PC-9 (cell line): Measurements from ENCODE around the gene CACNA1I. TPM values are rescaled to one million over a fixed set of nuclear protein-coding genes. Genes with fewer than 3 reads are reported as not detected.

Experiments used
- BruUV-seq: library from RNA; stranded (reverse); fragments of 400-500 nt; replicated peaks from 2 replicates; lab custom pipeline; 2021; lab: Mats Ljungman, UMichigan
- CTCF ChIA-PET: fragments of 300-600 bp; sonication (Branson Sonifier 250); formaldehyde crosslinking; loops from one replicate; lab custom pipeline; 2022; ENCODE audit warnings: antibody characterized with exemption; lab: Charles Lee
- POLR2A ChIA-PET: fragments of 300-600 bp; sonication (Branson Sonifier 250); formaldehyde crosslinking; loops from one replicate; lab custom pipeline; 2022; ENCODE audit warnings: antibody characterized with exemption; ENCODE audit not compliant: unreplicated experiment; lab: Charles Lee
- DNase-seq, 2 experiments: peaks; one replicate each; pipeline versions ENCODE4 v3.0.0 to v3.0.0-alpha.2; 2015 to 2022; ENCODE audit warnings: mixed read lengths in 1 of 2
- H2AFZ ChIP-seq: fragments of 200-600 bp; sonication (generic); 2 replicates; pipeline ENCODE4 v1.8.1; 2017; ENCODE audit warnings: antibody characterized with exemption
- H3F3A ChIP-seq: fragments of 200-600 bp; sonication (generic); 2 replicates; pipeline ENCODE4 v1.8.1; 2017; ENCODE audit warnings: antibody characterized with exemption, mild to moderate bottlenecking, low read depth; ENCODE audit not compliant: insufficient read depth
- H3K27ac ChIP-seq: fragments of 200-600 bp; sonication (generic); 2 replicates; pipeline ENCODE4 v1.6.1; 2016; ENCODE audit warnings: mixed run types
- H3K27me3 ChIP-seq: fragments of 200-600 bp; sonication (generic); 2 replicates; pipeline ENCODE4 v1.6.1; 2016; ENCODE audit warnings: low read depth, mixed run types; ENCODE audit not compliant: insufficient read depth
- H3K36me3 ChIP-seq: fragments of 200-600 bp; sonication (generic); 2 replicates; pipeline ENCODE4 v1.6.1; 2016; ENCODE audit warnings: low read depth, mixed run types
- H3K4me1 ChIP-seq: fragments of 200-600 bp; sonication (generic); replicated peaks from 2 replicates; pipeline ENCODE4 v1.6.1; 2016; ENCODE audit warnings: mixed run types; ENCODE audit not compliant: insufficient read depth
- H3K4me2 ChIP-seq: fragments of 200-600 bp; sonication (generic); 2 replicates; pipeline ENCODE4 v1.6.1; 2017; ENCODE audit warnings: mixed run types
- H3K4me3 ChIP-seq: fragments of 200-600 bp; sonication (generic); 2 replicates; pipeline ENCODE4 v1.6.1; 2016; ENCODE audit warnings: mixed run types
- H3K79me2 ChIP-seq: fragments of 200-600 bp; sonication (generic); 2 replicates; pipeline ENCODE4 v1.6.1; 2017; ENCODE audit warnings: low read depth, mixed run types
- H3K9me2 ChIP-seq: fragments of 200-600 bp; sonication (generic); 2 replicates; pipeline ENCODE4 v1.8.1; 2017; ENCODE audit warnings: mild to moderate bottlenecking; ENCODE audit not compliant: insufficient read depth
- H3K9me3 ChIP-seq: fragments of 200-600 bp; sonication (generic); 2 replicates; pipeline ENCODE4 v1.8.1; 2016; ENCODE audit warnings: low read depth; ENCODE audit not compliant: insufficient read depth
- H4K20me1 ChIP-seq: fragments of 200-600 bp; sonication (generic); 2 replicates; pipeline ENCODE4 v1.8.1; 2017; ENCODE audit not compliant: insufficient read depth
- CTCF ChIP-seq: fragments of 200-600 bp; sonication (generic); conservative IDR thresholded peaks from 2 replicates; pipeline ENCODE4 v1.6.1; 2017; ENCODE audit warnings: mixed run types, antibody characterized with exemption, mild to moderate bottlenecking, moderate library complexity
- EZH2 ChIP-seq: fragments of 200-600 bp; sonication (generic); IDR thresholded peaks from 2 replicates; pipeline ENCODE4 v1.8.0; 2017; ENCODE audit warnings: antibody characterized with exemption, low read depth
- intact Hi-C: fragments of 100-400 bp; cut with micrococcal nuclease; formaldehyde crosslinking; loops from one replicate; pipeline ENCODE4 v1.10.0; 2022; ENCODE audit not compliant: unreplicated experiment
- total RNA-seq: library from RNA; stranded (reverse); gene quantifications from 2 replicates; pipeline ENCODE4 v1.2.3, GENCODE V29; 2021

The CACNA1I gene
- total RNA-seq, 1 experiment from 2014 or later, result 2.8 TPM

GRCh38 chr22:39617342-39617741 is 46.8 kb downstream of the CACNA1I start:
- DNase-seq, result no peak
- POLR2A ChIA-PET, result interaction anchor here (0.7 kb wide), 1 partner anchor 307 kb away, joined by 3 read pairs; no protein-coding TSS in a partner anchor
- Histone ChIP-seq H3K9me2 (no peaks in the 10 kb centered on the region), H4K20me1 (no peaks in the 10 kb centered on the region), H3K4me1 (no peaks in the 10 kb centered on the region), H3K79me2 (no peaks in the 10 kb centered on the region), H3F3A (no peaks in the 10 kb centered on the region; the same call in 1 of the 2 replicates), H3K4me3 (no peak overlapping the region), H3K4me2 (no peak overlapping the region), H3K27ac (no peak overlapping the region), H3K9me3 (no peaks in the 10 kb centered on the region), H3K27me3 (peaks cover 11% of the 10 kb centered on the region; the same call in 1 of the 2 replicates), H2AFZ (no peak overlapping the region), H3K36me3 (no peaks in the 10 kb centered on the region)
- intact Hi-C loops, result no loop called here
- CTCF ChIA-PET, result no interaction called here
- no peak for TF ChIP-seq CTCF
- no peak for TF ChIP-seq EZH2
- BruUV-seq, result no TSS peak

GRCh38 chr22:39617970-39618757 is 47.6 kb downstream of the CACNA1I start:
- Histone ChIP-seq H4K20me1 (no peaks in the 10 kb centered on the region), H3K27ac (no peak overlapping the region), H3K4me1 (no peaks in the 10 kb centered on the region), H3K9me3 (no peaks in the 10 kb centered on the region), H3K79me2 (no peaks in the 10 kb centered on the region), H2AFZ (no peak overlapping the region), H3K4me2 (no peak overlapping the region), H3K27me3 (peaks cover 11% of the 10 kb centered on the region; the same call in 1 of the 2 replicates), H3K36me3 (no peaks in the 10 kb centered on the region), H3K4me3 (no peak overlapping the region), H3F3A (peaks cover 3% of the 10 kb centered on the region; the same call in 1 of the 2 replicates), H3K9me2 (no peaks in the 10 kb centered on the region)
- DNase-seq, result no peak
- BruUV-seq, result no TSS peak
- intact Hi-C loops, result no loop called here
- no peak for TF ChIP-seq CTCF
- no peak for TF ChIP-seq EZH2
- ChIA-PET POLR2A (interaction anchor here (0.7 kb wide), 1 partner anchor 121 kb away, joined by 4 read pairs; no protein-coding TSS in a partner anchor), CTCF (no interaction called here)

GRCh38 chr22:39618996-39619530 is 48.5 kb downstream of the CACNA1I start:
- Histone ChIP-seq H3K4me1 (no peaks in the 10 kb centered on the region), H3K4me3 (no peak overlapping the region), H3K4me2 (no peak overlapping the region), H2AFZ (no peak overlapping the region), H4K20me1 (no peaks in the 10 kb centered on the region), H3K79me2 (no peaks in the 10 kb centered on the region), H3F3A (peaks cover 8% of the 10 kb centered on the region; the same call in 1 of the 2 replicates), H3K36me3 (no peaks in the 10 kb centered on the region), H3K27ac (no peak overlapping the region), H3K27me3 (peaks cover 11% of the 10 kb centered on the region; the same call in 1 of the 2 replicates), H3K9me2 (no peaks in the 10 kb centered on the region), H3K9me3 (no peaks in the 10 kb centered on the region)
- ChIA-PET CTCF (no interaction called here), POLR2A (interaction anchor here (0.8 kb wide), 1 partner anchor 91 kb away, joined by 6 read pairs; no protein-coding TSS in a partner anchor)
- TF ChIP-seq EZH2 (no peak), CTCF (no peak)
- BruUV-seq, result no TSS peak
- no peak for DNase-seq
- intact Hi-C loops, result no loop called here
